ENCODE results near the gene ZNF773.
A peak's percentile ranks its signal among the peaks of the same experiment; 100 is the strongest.
"Not testable (repeated sequence)": the region's sequence is repeated elsewhere in the genome, so short reads cannot be mapped to it uniquely, and the experiment has no call there.

The ZNF773 gene

GRCh38 chr19:57499680-57500395, at the start of gene ZNF773:
ZNF773 (plus strand) TSS chr19:57499938; CDS start chr19:57500081, 143 bp downstream.
- peak within 1 kb of the TSS; percentile 60 for H3K4me3 ChIP-seq (replicated peaks; ENCODE audit: low read depth, low read length)
- DNase-seq (ENCODE audit: extremely low read depth, low read depth), result peak; percentile 89

GRCh38 chr19:57452307-57452706, 47.4 kb upstream of the ZNF773 start:
- no peak overlapping the region for H3K4me3 ChIP-seq (replicated peaks; ENCODE audit: low read depth, low read length)
- DNase-seq (ENCODE audit: extremely low read depth, low read depth), result no peak
- TF ChIP-seq, protein P1, sequence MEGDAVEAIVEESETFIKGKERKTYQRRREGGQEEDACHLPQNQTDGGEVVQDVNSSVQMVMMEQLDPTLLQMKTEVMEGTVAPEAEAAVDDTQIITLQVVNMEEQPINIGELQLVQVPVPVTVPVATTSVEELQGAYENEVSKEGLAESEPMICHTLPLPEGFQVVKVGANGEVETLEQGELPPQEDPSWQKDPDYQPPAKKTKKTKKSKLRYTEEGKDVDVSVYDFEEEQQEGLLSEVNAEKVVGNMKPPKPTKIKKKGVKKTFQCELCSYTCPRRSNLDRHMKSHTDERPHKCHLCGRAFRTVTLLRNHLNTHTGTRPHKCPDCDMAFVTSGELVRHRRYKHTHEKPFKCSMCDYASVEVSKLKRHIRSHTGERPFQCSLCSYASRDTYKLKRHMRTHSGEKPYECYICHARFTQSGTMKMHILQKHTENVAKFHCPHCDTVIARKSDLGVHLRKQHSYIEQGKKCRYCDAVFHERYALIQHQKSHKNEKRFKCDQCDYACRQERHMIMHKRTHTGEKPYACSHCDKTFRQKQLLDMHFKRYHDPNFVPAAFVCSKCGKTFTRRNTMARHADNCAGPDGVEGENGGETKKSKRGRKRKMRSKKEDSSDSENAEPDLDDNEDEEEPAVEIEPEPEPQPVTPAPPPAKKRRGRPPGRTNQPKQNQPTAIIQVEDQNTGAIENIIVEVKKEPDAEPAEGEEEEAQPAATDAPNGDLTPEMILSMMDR (IDR thresholded peaks at IDR 0.05; ENCODE audit: low read depth, low read length, missing control alignments), result no peak

DNA sequence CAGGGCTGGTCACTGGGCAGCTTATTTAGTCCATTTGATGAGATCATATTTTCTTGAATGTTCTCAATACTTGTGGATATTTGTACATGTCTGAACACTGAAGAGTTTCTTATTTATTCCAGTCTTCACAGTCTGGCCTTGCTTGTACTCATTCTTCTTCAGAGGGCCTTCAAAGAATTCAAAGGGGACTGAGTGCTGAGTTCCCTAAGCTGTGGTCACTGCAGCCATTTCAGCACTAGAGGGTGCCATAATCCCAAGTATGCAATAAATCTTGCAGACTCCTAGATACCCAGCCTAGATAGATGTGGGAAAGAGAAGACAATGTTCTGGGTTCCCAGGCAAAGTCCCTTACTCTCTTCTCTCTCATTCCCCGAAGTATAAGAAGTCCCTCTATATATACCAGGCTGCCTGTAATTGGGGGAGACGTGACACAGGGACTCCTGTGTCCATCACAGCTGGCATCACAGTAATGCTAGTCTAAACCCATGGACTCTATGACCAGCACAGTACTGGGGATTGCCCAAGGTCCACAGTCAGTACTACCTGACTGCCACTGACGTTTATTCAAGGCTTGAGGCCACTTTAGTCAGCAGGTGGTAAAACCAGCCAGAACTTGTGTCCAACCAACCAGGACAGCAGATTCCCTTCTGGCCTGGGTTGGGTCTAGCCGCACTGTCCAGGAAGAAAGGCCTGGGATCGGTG, 33.9 kb upstream of the ZNF773 start:
- TF ChIP-seq, protein P1 (IDR thresholded peaks at IDR 0.05; ENCODE audit: low read depth, low read length, missing control alignments), result peak; percentile 61
- H3K4me3 ChIP-seq (replicated peaks; ENCODE audit: low read depth, low read length), result no peak overlapping the region
- no peak for DNase-seq (ENCODE audit: extremely low read depth, low read depth)

- TF ChIP-seq, protein P1 (IDR thresholded peaks at IDR 0.05; ENCODE audit: low read depth, low read length, missing control alignments), result no peak
- DNase-seq (ENCODE audit: extremely low read depth, low read depth), result no peak
- H3K4me3 ChIP-seq (replicated peaks; ENCODE audit: low read depth, low read length), result no peak overlapping the region
Measured at GRCh38 chr19:57466489-57466888, 33.2 kb upstream of the ZNF773 start.

- TF ChIP-seq, protein P1 (IDR thresholded peaks at IDR 0.05; ENCODE audit: low read depth, low read length, missing control alignments), result no peak
- no peak overlapping the region for H3K4me3 ChIP-seq (replicated peaks; ENCODE audit: low read depth, low read length)
- DNase-seq (ENCODE audit: extremely low read depth, low read depth), result no peak
Measured at GRCh38 chr19:57473646-57474045, 26.1 kb upstream of the ZNF773 start.

GRCh38 chr19:57477191-57478008, 22.3 kb upstream of the ZNF773 start, which contains the start of gene ZNF772:
ZNF772 (minus strand) TSS chr19:57477566; CDS start chr19:57477309, 257 bp downstream.
- TF ChIP-seq, protein P1 (IDR thresholded peaks at IDR 0.05; ENCODE audit: low read depth, low read length, missing control alignments), result peak; percentile 46
- DNase-seq (ENCODE audit: extremely low read depth, low read depth), result peak; percentile 85
- H3K4me3 ChIP-seq (replicated peaks; ENCODE audit: low read depth, low read length), result peak within 1 kb of the TSS; percentile 55

DNA sequence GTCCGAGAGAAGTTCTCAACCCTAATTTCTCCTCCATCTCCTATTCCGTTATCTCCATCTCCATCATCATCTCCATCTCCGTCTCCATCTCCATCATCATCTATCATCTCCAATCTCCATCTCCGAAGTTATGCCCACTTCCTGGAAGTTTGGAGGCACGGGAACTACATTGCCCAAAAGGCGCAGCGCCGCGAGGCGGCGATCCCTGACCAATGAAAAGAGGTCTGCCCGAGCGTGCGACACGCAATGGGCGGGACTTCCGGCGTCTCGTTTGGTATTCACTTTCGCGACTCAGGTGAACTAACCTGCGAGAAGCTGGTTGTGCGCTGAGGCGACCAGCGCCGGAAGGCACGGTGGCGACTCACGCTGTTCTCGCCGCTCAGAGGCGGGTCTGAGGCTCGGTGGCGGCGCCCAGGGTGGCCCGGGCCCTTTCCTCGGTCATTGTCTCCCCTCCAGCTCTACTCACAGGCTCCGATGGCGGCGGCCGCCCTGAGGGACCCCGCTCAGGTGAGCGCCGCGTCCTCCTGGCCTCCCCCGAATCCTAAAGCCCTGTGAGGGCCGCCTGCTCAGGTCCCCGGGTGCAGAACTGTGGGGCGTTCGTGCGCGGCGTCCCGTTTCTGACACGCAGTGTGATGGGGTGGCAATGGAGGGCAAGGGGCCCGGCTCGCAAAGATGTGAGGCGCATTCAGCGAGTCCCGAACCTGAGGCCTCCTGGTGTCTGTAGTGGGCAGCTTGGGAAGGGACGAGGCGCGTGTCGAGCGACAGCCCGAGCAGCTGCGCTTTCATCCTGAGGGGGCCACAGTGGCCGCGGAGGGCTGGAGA, 12.1 kb upstream of the ZNF773 start, which contains the start of gene ZNF419:
TSS of gene ZNF419 (plus strand) at position 274 of the 822 bp plus-strand sequence. CDS start at position 475, 201 bp downstream.
- H3K4me3 ChIP-seq (replicated peaks; ENCODE audit: low read depth, low read length), result peak within 1 kb of the TSS; percentile 77
- DNase-seq (ENCODE audit: extremely low read depth, low read depth), result peak; percentile 56

DNA sequence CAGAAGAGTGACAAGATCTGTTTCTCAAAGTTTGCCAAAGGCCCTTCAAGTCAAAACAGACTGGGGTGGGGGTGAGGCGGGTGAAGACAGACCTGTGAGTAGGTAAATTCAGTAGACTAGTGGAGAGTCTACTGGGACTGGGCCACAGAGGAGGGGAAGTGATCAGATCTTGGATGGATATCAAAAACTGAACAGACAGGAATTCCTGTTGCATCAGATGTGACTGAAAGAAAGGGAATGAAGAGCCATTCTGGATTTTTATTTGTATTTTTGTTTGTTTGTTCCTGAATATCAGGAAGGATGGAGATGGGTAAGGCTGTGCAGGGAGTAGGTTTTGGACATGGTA, 11.5 kb upstream of the ZNF773 start:
- H3K4me3 ChIP-seq (replicated peaks; ENCODE audit: low read depth, low read length), result peak overlapping the region; percentile 77

GRCh38 chr19:57499332-57499679, 432 bp upstream of the ZNF773 start:
- not testable (repeated sequence) for H3K4me3 ChIP-seq (replicated peaks; ENCODE audit: low read depth, low read length); DNase-seq (ENCODE audit: extremely low read depth, low read depth)

More for the DNA sequence above, 11.5 kb upstream of the ZNF773 start:
- DNase-seq (ENCODE audit: extremely low read depth, low read depth), result not testable (repeated sequence)

- peak overlapping the region; percentile 60 for H3K4me3 ChIP-seq (replicated peaks; ENCODE audit: low read depth, low read length)
- not testable (repeated sequence) for DNase-seq (ENCODE audit: extremely low read depth, low read depth)
Measured at GRCh38 chr19:57500400-57500799, 662 bp downstream of the ZNF773 start.

Measured in HFF-Myc (cell line).